IMR-90 (cell line): ENCODE data around the gene LDAH. TPM values are rescaled to one million over a fixed set of nuclear protein-coding genes. Genes with fewer than 3 reads are reported as not detected.

Experiments used
- ATAC-seq: fragments of 200-7000 bp; cut with Tn5 transposase; 2 replicates; pipeline ENCODE4 v1.9.1; 2020; ENCODE audit warnings: low read depth, mild to moderate bottlenecking, moderate library complexity
- BruUV-seq: library from RNA; stranded (reverse); fragments of 400-500 nt; replicated peaks from 2 replicates; lab custom pipeline; 2021; lab: Mats Ljungman, UMichigan
- CTCF ChIA-PET: fragments of 300-600 bp; formaldehyde crosslinking; extraction: SDS; loops from one replicate; lab custom pipeline; 2021; ENCODE audit warnings: antibody characterized with exemption; lab: Yijun Ruan, JAX
- POLR2A ChIA-PET: fragments of 300-600 bp; sonication (Branson Sonifier 250); formaldehyde crosslinking; loops from one replicate; lab custom pipeline; 2022; ENCODE audit warnings: antibody characterized with exemption; ENCODE audit not compliant: unreplicated experiment; lab: Charles Lee
- DNase-seq: peaks from one replicate; pipeline ENCODE4 v3.0.0; 2013
- H2AFZ ChIP-seq: replicated peaks from 2 replicates; pipeline ENCODE3; 2013; ENCODE audit warnings: low read length, mild to moderate bottlenecking; ENCODE audit not compliant: poor library complexity
- H2AK5ac ChIP-seq: 2 replicates; pipeline ENCODE4 v1.6.1; 2013; ENCODE audit warnings: low read depth, low read length, inconsistent platforms
- H2AK9ac ChIP-seq: replicated peaks from 2 replicates; pipeline ENCODE3; 2013; ENCODE audit warnings: mild to moderate bottlenecking, low read depth, low read length, moderate library complexity; ENCODE audit not compliant: poor library complexity
- H2BK120ac ChIP-seq: 2 replicates; pipeline ENCODE4 v1.6.1; 2013; ENCODE audit warnings: low read depth, low read length, inconsistent platforms
- H2BK15ac ChIP-seq: 3 replicates; pipeline ENCODE4 v1.6.1; 2013; ENCODE audit warnings: low read depth, low read length, inconsistent platforms
- H2BK20ac ChIP-seq: 2 replicates; pipeline ENCODE4 v1.6.1; 2013; ENCODE audit warnings: low read depth, mild to moderate bottlenecking, inconsistent platforms, low read length, moderate library complexity
- H2BK5ac ChIP-seq: 2 replicates; pipeline ENCODE4 v1.6.1; 2013; ENCODE audit warnings: mild to moderate bottlenecking, low read depth, low read length, inconsistent platforms; ENCODE audit not compliant: poor library complexity, severe bottlenecking
- H3K14ac ChIP-seq: replicated peaks from 2 replicates; pipeline ENCODE4 v1.6.1; 2013; ENCODE audit warnings: low read depth, low read length, inconsistent platforms
- H3K18ac ChIP-seq: 2 replicates; pipeline ENCODE4 v1.6.1; 2013; ENCODE audit warnings: low read depth, low read length, control low read depth
- H3K23ac ChIP-seq: 2 replicates; pipeline ENCODE4 v1.6.1; 2013; ENCODE audit warnings: low read depth, low read length, inconsistent platforms
- H3K27ac ChIP-seq: 2 replicates; pipeline ENCODE4 v1.5.1; 2013; ENCODE audit warnings: mild to moderate bottlenecking, control low read depth, low read length; ENCODE audit not compliant: insufficient read depth
- H3K27me3 ChIP-seq: 2 replicates; pipeline ENCODE4 v1.6.1; 2013; ENCODE audit warnings: low read length; ENCODE audit not compliant: control insufficient read depth, insufficient read depth
- H3K36me3 ChIP-seq: 2 replicates; pipeline ENCODE4 v1.6.1; 2013; ENCODE audit warnings: low read length, mixed read lengths; ENCODE audit not compliant: control insufficient read depth, insufficient read depth
- H3K4ac ChIP-seq: 2 replicates; pipeline ENCODE4 v1.6.1; 2013; ENCODE audit warnings: low read depth, low read length, inconsistent platforms
- H3K4me1 ChIP-seq: 2 replicates; pipeline ENCODE4 v1.6.1; 2013; ENCODE audit warnings: low read length, mixed read lengths; ENCODE audit not compliant: control insufficient read depth, insufficient read depth
- H3K4me2 ChIP-seq: 2 replicates; pipeline ENCODE4 v1.6.1; 2013; ENCODE audit warnings: low read depth, mild to moderate bottlenecking, control low read depth, low read length, moderate library complexity
- H3K4me3 ChIP-seq: 2 replicates; pipeline ENCODE4 v1.5.1; 2013; ENCODE audit warnings: low read depth, mild to moderate bottlenecking, control low read depth, low read length, moderate library complexity; ENCODE audit not compliant: insufficient read depth
- H3K56ac ChIP-seq: 2 replicates; pipeline ENCODE4 v1.6.1; 2013; ENCODE audit warnings: low read length, inconsistent platforms; ENCODE audit not compliant: insufficient read depth; ENCODE audit errors: extremely low read depth
- H3K79me1 ChIP-seq, 2 experiments: 2 replicates each; pipeline ENCODE4 v1.6.1; 2013; ENCODE audit warnings: low read length in 2 of 2, inconsistent platforms in 1 of 2, low read depth in 1 of 2
- H3K9ac ChIP-seq: 2 replicates; pipeline ENCODE4 v1.6.1; 2013; ENCODE audit warnings: low read depth, low read length, control low read depth
- H3K9me1 ChIP-seq: 2 replicates; pipeline ENCODE4 v1.6.1; 2013; ENCODE audit warnings: low read length, inconsistent platforms; ENCODE audit not compliant: insufficient read depth
- H3K9me3 ChIP-seq: 2 replicates; pipeline ENCODE4 v1.6.1; 2013; ENCODE audit warnings: low read length; ENCODE audit not compliant: control insufficient read depth, insufficient read depth
- H4K20me1 ChIP-seq: 2 replicates; pipeline ENCODE4 v1.6.1; 2013; ENCODE audit warnings: low read length, inconsistent platforms; ENCODE audit not compliant: insufficient read depth
- H4K5ac ChIP-seq: 2 replicates; pipeline ENCODE4 v1.6.1; 2013; ENCODE audit warnings: mild to moderate bottlenecking, low read depth, low read length, control low read depth
- H4K8ac ChIP-seq, 2 experiments: 2 replicates each; pipeline ENCODE4 v1.6.1; 2013; ENCODE audit warnings: low read depth in 2 of 2, low read length in 2 of 2, control low read depth in 1 of 2, inconsistent platforms in 1 of 2
- H4K91ac ChIP-seq: 2 replicates; pipeline ENCODE4 v1.6.1; 2013; ENCODE audit warnings: low read depth, low read length, inconsistent platforms; ENCODE audit not compliant: insufficient read depth
- CHD1 ChIP-seq: IDR thresholded peaks from 2 replicates; pipeline ENCODE4 v1.6.1; 2012; ENCODE audit warnings: low read depth, low read length, improper control_type of control experiment
- FOS ChIP-seq: fragments of 150-350 bp; IDR thresholded peaks from 2 replicates; pipeline ENCODE4 v1.6.1; 2016; ENCODE audit warnings: low read depth, low read length
- MXI1 ChIP-seq: IDR thresholded peaks from 2 replicates; pipeline ENCODE4 v1.6.1; 2012; ENCODE audit warnings: low read depth, mild to moderate bottlenecking, low read length, moderate library complexity, borderline replicate concordance
- NFE2L2 ChIP-seq: fragments of 150-350 bp; IDR thresholded peaks from 2 replicates; pipeline ENCODE4 v1.6.1; 2016; ENCODE audit warnings: low read depth, mild to moderate bottlenecking, low read length
- POLR2A ChIP-seq: IDR thresholded peaks from 2 replicates; pipeline ENCODE4 v1.6.1; 2012; ENCODE audit warnings: mild to moderate bottlenecking, low read depth, low read length
- RAD21 ChIP-seq: IDR thresholded peaks from 2 replicates; pipeline ENCODE4 v1.6.1; 2012; ENCODE audit warnings: low read length, improper control_type of control experiment
- SMC3 ChIP-seq: fragments of 150-350 bp; IDR thresholded peaks from 2 replicates; pipeline ENCODE4 v1.6.1; 2016; ENCODE audit warnings: low read depth, mild to moderate bottlenecking, antibody characterized with exemption, low read length, moderate library complexity
- WGBS, 2 experiments: methylation state at CpG; one replicate each; pipeline versions ENCODE4 v1.1.5 to v1.1.7; 2013; ENCODE audit warnings: missing lambda C conversion rate in 2 of 2; ENCODE audit not compliant: insufficient read length in 1 of 2; ENCODE audit errors: extremely low coverage in 2 of 2; 5-methylcytosine and 5-hydroxymethylcytosine counted together
- dilution Hi-C: fragments of 300-500 bp; cut with HindIII; formaldehyde crosslinking; loops from one replicate; pipeline ENCODE4 v1.14.3; 2018; ENCODE audit warnings: low sequenced_read_pairs; ENCODE audit not compliant: unreplicated experiment
- in situ Hi-C: fragments of 300-500 bp; cut with MboI; formaldehyde crosslinking; loops from 3 replicates; pipeline ENCODE4 v1.14.3; 2019; ENCODE audit warnings: low sequenced_read_pairs, inconsistent platforms, mixed read lengths
- intact Hi-C: fragments of 100-400 bp; cut with micrococcal nuclease; formaldehyde crosslinking; loops from 2 replicates; pipeline ENCODE4 v1.10.0; 2022
- polyA plus RNA-seq, 3 experiments: library from polyadenylated mRNA; depleted of rRNA; stranded (reverse); fragments of >200 nt; gene quantifications; 2 replicates each; pipeline ENCODE4 v1.2.3, GENCODE V29; 2012; ENCODE audit warnings: low replicate concordance in 1 of 3
- total RNA-seq: library from RNA; depleted of rRNA; stranded (reverse); fragments of >200 nt; gene quantifications from 2 replicates; pipeline ENCODE4 v1.2.3, GENCODE V29; 2012
- TF ChIP-seq, protein P1 (sequence below): fragments of 150-350 bp; IDR thresholded peaks from 2 replicates; pipeline ENCODE4 v1.6.1; 2016; ENCODE audit warnings: low read depth, mild to moderate bottlenecking, low read length, moderate library complexity, borderline replicate concordance
- TF ChIP-seq, protein P2 (sequence below): conservative IDR thresholded peaks from 2 replicates; pipeline ENCODE4 v1.5.1; 2012; ENCODE audit warnings: mild to moderate bottlenecking, low read depth, low read length, improper control_type of control experiment

LDAH gene
- total and polyA plus RNA-seq, 2 of the 4 experiments (the other 2 are of a cell fraction) = 12.1 to 31.7 TPM

- intact Hi-C loops = no loop called here
- DNase-seq (no peak), ATAC-seq (no peak)
- no peaks in the 10 kb centered on the region for H3K9me1 ChIP-seq
- ChIA-PET CTCF (no interaction called here), POLR2A (no interaction called here)
- H3K4me3 ChIP-seq = no peak overlapping the region
- H2BK15ac ChIP-seq = no peak overlapping the region
- H3K4me1 ChIP-seq = peaks cover 3% of the 10 kb centered on the region; the same call in 1 of the 2 replicates
- TF ChIP-seq MXI1 = no peak
- no peak for TF ChIP-seq FOS
- no peak for TF ChIP-seq POLR2A
- TF ChIP-seq SMC3 = no peak
- no peak for TF ChIP-seq RAD21
- TF ChIP-seq, protein P1, sequence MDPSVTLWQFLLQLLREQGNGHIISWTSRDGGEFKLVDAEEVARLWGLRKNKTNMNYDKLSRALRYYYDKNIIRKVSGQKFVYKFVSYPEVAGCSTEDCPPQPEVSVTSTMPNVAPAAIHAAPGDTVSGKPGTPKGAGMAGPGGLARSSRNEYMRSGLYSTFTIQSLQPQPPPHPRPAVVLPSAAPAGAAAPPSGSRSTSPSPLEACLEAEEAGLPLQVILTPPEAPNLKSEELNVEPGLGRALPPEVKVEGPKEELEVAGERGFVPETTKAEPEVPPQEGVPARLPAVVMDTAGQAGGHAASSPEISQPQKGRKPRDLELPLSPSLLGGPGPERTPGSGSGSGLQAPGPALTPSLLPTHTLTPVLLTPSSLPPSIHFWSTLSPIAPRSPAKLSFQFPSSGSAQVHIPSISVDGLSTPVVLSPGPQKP = no peak
- TF ChIP-seq, protein P2, sequence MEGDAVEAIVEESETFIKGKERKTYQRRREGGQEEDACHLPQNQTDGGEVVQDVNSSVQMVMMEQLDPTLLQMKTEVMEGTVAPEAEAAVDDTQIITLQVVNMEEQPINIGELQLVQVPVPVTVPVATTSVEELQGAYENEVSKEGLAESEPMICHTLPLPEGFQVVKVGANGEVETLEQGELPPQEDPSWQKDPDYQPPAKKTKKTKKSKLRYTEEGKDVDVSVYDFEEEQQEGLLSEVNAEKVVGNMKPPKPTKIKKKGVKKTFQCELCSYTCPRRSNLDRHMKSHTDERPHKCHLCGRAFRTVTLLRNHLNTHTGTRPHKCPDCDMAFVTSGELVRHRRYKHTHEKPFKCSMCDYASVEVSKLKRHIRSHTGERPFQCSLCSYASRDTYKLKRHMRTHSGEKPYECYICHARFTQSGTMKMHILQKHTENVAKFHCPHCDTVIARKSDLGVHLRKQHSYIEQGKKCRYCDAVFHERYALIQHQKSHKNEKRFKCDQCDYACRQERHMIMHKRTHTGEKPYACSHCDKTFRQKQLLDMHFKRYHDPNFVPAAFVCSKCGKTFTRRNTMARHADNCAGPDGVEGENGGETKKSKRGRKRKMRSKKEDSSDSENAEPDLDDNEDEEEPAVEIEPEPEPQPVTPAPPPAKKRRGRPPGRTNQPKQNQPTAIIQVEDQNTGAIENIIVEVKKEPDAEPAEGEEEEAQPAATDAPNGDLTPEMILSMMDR = no peak
- TF ChIP-seq NFE2L2 = no peak
- TF ChIP-seq CHD1 = no peak
- H3K23ac ChIP-seq = no peak overlapping the region
- H2AK9ac ChIP-seq = no peak overlapping the region
- no TSS peak for BruUV-seq
- H2AK5ac ChIP-seq = no peak overlapping the region
- H3K4me2 ChIP-seq = no peak overlapping the region
- dilution Hi-C loops = no loop called here
- no peak overlapping the region for H3K9ac ChIP-seq
- no peak overlapping the region for H3K14ac ChIP-seq
- H4K8ac ChIP-seq = no peak overlapping the region
- no peak overlapping the region for H3K56ac ChIP-seq
- H3K27me3 ChIP-seq = peaks cover 78% of the 10 kb centered on the region
- no peak overlapping the region for H3K27ac ChIP-seq
- no peak overlapping the region for H3K18ac ChIP-seq
- H2AFZ ChIP-seq = peak overlapping the region; percentile 53
- WGBS, 2 experiments = 41% methylated on average over 11 of the region's 45 CpGs; no CpG with 5 or more reads in 1 of the 2 experiments
- H4K5ac ChIP-seq = no peak overlapping the region
- no peaks in the 10 kb centered on the region for H3K79me1 ChIP-seq
- peaks cover 12% of the 10 kb centered on the region; the same call in 1 of the 2 replicates for H3K9me3 ChIP-seq
- peaks cover 8% of the 10 kb centered on the region; the same call in 1 of the 2 replicates for H4K20me1 ChIP-seq
- no peak overlapping the region for H2BK20ac ChIP-seq
- no peak overlapping the region for H3K4ac ChIP-seq
- H4K91ac ChIP-seq = no peak overlapping the region
- H2BK120ac ChIP-seq = no peak overlapping the region
- H2BK5ac ChIP-seq = no peak overlapping the region
- no peaks in the 10 kb centered on the region for H3K36me3 ChIP-seq
- in situ Hi-C loops = loop anchor here (25.0 kb wide), 1 partner anchor 1093 kb away; no protein-coding TSS in a partner anchor
Measured at GRCh38 chr2:20669562-20670314, 153.2 kb downstream of the LDAH start.
